Neural progenitor cell (in vitro differentiated cells): ENCODE data around the gene RBM12. TPM values are rescaled to one million over a fixed set of nuclear protein-coding genes. Genes with fewer than 3 reads are reported as not detected.

ENCODE experiments used
- DNase-seq: peaks from one replicate; pipeline ENCODE4 v3.0.0-alpha.2; 2016; ENCODE audit warnings: low spot score
- H2AFZ ChIP-seq: fragments of 200-600 bp; sonication (generic); replicated peaks from 2 replicates; pipeline ENCODE4 v1.6.1; 2016; ENCODE audit warnings: antibody characterized with exemption
- H3F3A ChIP-seq: fragments of 200-600 bp; sonication (generic); 2 replicates; pipeline ENCODE4 v1.6.1; 2016; ENCODE audit warnings: antibody characterized with exemption, low read depth
- H3K27ac ChIP-seq: fragments of 200-600 bp; sonication (generic); 2 replicates; pipeline ENCODE4 v1.5.1; 2016; ENCODE audit warnings: mild to moderate bottlenecking
- H3K27me3 ChIP-seq: fragments of 200-600 bp; sonication (generic); 2 replicates; pipeline ENCODE4 v1.6.1; 2016; ENCODE audit warnings: mild to moderate bottlenecking, moderate library complexity
- H3K36me3 ChIP-seq: fragments of 200-600 bp; sonication (generic); 2 replicates; pipeline ENCODE4 v1.5.1; 2016
- H3K4me1 ChIP-seq: fragments of 200-600 bp; sonication (generic); 2 replicates; pipeline ENCODE4 v1.6.1; 2016; ENCODE audit warnings: mixed run types
- H3K4me2 ChIP-seq: fragments of 200-600 bp; sonication (generic); 2 replicates; pipeline ENCODE4 v1.6.1; 2016
- H3K4me3 ChIP-seq: fragments of 200-600 bp; sonication (generic); 2 replicates; pipeline ENCODE4 v1.5.1; 2016
- H3K79me2 ChIP-seq: fragments of 200-600 bp; sonication (generic); 2 replicates; pipeline ENCODE4 v1.6.1; 2016; ENCODE audit warnings: low read depth
- H3K9ac ChIP-seq: fragments of 200-600 bp; sonication (generic); 2 replicates; pipeline ENCODE4 v1.6.1; 2016
- H3K9me3 ChIP-seq: fragments of 200-600 bp; sonication (generic); 2 replicates; pipeline ENCODE4 v1.5.1; 2016; ENCODE audit warnings: low read depth
- H4K20me1 ChIP-seq: fragments of 200-600 bp; sonication (generic); 2 replicates; pipeline ENCODE4 v1.6.1; 2016; ENCODE audit warnings: low read depth
- H3K27ac Mint-ChIP-seq: 3 replicates; pipeline ENCODE4 v1.8.0; 2021; ENCODE audit warnings: mixed read lengths
- H3K27me3 Mint-ChIP-seq: 2 replicates; pipeline ENCODE4 v1.8.0; 2022; ENCODE audit warnings: low read depth, mild to moderate bottlenecking, inconsistent platforms, moderate library complexity, mixed read lengths; ENCODE audit not compliant: insufficient read depth
- H3K36me3 Mint-ChIP-seq: 3 replicates; pipeline ENCODE4 v1.8.0; 2021; ENCODE audit warnings: mixed read lengths
- H3K4me1 Mint-ChIP-seq: 3 replicates; pipeline ENCODE4 v1.8.0; 2021; ENCODE audit warnings: mixed read lengths
- H3K4me3 Mint-ChIP-seq: 3 replicates; pipeline ENCODE4 v1.8.0; 2021; ENCODE audit warnings: mild to moderate bottlenecking, moderate library complexity, mixed read lengths
- H3K9me3 Mint-ChIP-seq: 3 replicates; pipeline ENCODE4 v1.8.0; 2020; ENCODE audit warnings: mixed read lengths
- EZH2 ChIP-seq: fragments of 200-600 bp; sonication (generic); IDR thresholded peaks from 2 replicates; pipeline ENCODE4 v1.6.1; 2017; ENCODE audit warnings: antibody characterized with exemption, mild to moderate bottlenecking, moderate library complexity
- EZH2phosphoT487 ChIP-seq: fragments of 200-600 bp; sonication (generic); IDR thresholded peaks from 2 replicates; pipeline ENCODE4 v1.6.1; 2017; ENCODE audit warnings: antibody characterized with exemption
- total RNA-seq: library from RNA; depleted of rRNA; stranded (reverse); fragments of >200 nt; gene quantifications from 2 replicates; pipeline ENCODE4 v1.2.3, GENCODE V29; 2015; ENCODE audit warnings: low replicate concordance
- TF ChIP-seq, protein P1 (sequence below): fragments of 200-600 bp; sonication (generic); IDR thresholded peaks from 2 replicates; pipeline ENCODE4 v1.5.1; 2017; ENCODE audit warnings: antibody characterized with exemption, mild to moderate bottlenecking

The RBM12 gene
- total RNA-seq, 1 donor from 2014 or later = 112 TPM

DNA sequence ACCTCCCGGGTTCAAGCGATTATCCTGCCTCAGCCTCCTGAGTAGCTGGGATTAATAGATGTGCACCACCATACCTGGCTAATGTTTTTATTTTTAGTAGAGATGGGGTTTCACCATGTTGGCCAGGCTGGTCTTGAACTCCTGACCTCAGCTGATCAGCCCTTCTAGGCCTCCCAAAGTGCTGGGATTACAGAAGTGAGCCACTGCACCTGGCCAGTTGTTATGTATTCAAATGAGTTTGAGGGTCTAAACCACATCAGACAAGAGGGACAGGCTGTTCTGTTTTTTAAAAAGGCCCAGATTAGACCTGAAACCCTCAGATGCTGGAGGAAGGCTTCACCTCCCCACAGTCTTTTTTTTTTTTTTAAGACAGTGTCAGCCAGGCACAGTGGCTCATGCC, 53.2 kb downstream of the RBM12 start:
- no peak overlapping the region for H3K27ac ChIP-seq
- DNase-seq = no peak
- H3K27ac Mint-ChIP-seq = no peak overlapping the region
- peaks cover 3% of the 10 kb centered on the region for H3K4me1 Mint-ChIP-seq
- H3K4me2 ChIP-seq = no peak overlapping the region
- H3K27me3 Mint-ChIP-seq = peaks cover 11% of the 10 kb centered on the region
- H3K4me3 ChIP-seq = no peak overlapping the region
- H3K27me3 ChIP-seq = peaks cover 4% of the 10 kb centered on the region
- no peaks in the 10 kb centered on the region for H3K9me3 ChIP-seq
- no peak overlapping the region for H2AFZ ChIP-seq
- no peak overlapping the region for H3K9ac ChIP-seq
- TF ChIP-seq EZH2 (no peak), EZH2phosphoT487 (no peak)
- TF ChIP-seq, protein P1, sequence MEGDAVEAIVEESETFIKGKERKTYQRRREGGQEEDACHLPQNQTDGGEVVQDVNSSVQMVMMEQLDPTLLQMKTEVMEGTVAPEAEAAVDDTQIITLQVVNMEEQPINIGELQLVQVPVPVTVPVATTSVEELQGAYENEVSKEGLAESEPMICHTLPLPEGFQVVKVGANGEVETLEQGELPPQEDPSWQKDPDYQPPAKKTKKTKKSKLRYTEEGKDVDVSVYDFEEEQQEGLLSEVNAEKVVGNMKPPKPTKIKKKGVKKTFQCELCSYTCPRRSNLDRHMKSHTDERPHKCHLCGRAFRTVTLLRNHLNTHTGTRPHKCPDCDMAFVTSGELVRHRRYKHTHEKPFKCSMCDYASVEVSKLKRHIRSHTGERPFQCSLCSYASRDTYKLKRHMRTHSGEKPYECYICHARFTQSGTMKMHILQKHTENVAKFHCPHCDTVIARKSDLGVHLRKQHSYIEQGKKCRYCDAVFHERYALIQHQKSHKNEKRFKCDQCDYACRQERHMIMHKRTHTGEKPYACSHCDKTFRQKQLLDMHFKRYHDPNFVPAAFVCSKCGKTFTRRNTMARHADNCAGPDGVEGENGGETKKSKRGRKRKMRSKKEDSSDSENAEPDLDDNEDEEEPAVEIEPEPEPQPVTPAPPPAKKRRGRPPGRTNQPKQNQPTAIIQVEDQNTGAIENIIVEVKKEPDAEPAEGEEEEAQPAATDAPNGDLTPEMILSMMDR = no peak
- no peaks in the 10 kb centered on the region for H3K36me3 Mint-ChIP-seq
- H3K9me3 Mint-ChIP-seq = no peaks in the 10 kb centered on the region
- H3K36me3 ChIP-seq = no peaks in the 10 kb centered on the region
- no peaks in the 10 kb centered on the region for H3K4me1 ChIP-seq
- H3K79me2 ChIP-seq = no peaks in the 10 kb centered on the region
- H4K20me1 ChIP-seq = no peaks in the 10 kb centered on the region
- H3F3A ChIP-seq = peaks cover 11% of the 10 kb centered on the region
- H3K4me3 Mint-ChIP-seq = no peak overlapping the region

DNA sequence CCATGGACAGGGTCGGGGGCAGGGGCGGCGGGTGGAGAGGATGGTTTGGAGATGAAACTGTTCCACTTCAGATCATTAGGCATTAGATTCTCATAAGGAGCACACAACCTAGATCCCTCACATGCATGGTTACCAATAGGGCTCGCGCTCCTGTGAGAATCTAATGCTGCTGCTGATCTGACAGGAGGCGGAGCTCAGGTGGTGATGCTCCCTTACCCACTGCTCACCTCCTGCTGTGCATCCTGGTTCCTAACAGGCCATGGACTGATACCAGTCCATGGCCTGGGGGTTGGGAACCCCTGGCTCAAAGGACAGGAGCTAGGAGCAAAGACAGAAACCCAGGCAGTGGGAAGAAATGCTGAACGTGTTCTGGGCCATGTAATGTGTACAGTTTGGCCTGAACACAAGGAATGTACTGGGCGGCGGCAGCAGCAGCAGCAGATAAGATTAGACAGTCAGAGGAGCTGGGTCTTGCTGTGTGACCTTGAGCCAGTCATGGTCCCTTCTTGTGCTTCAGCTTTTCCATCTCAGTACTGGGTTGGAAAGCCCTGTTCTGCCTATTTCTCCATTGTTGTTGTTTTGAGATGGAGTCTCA, 53.8 kb downstream of the RBM12 start:
- H3K79me2 ChIP-seq = no peaks in the 10 kb centered on the region
- Mint-ChIP-seq H3K9me3 (no peaks in the 10 kb centered on the region), H3K4me1 (peaks cover 3% of the 10 kb centered on the region), H3K36me3 (no peaks in the 10 kb centered on the region), H3K27ac (no peak overlapping the region), H3K27me3 (peaks cover 11% of the 10 kb centered on the region), H3K4me3 (no peak overlapping the region)
- no peak for DNase-seq
- no peaks in the 10 kb centered on the region for H3K36me3 ChIP-seq
- H4K20me1 ChIP-seq = no peaks in the 10 kb centered on the region
- no peak overlapping the region for H3K4me3 ChIP-seq
- no peak overlapping the region for H3K27ac ChIP-seq
- H3K4me2 ChIP-seq = no peak overlapping the region
- H3K27me3 ChIP-seq = peaks cover 4% of the 10 kb centered on the region
- no peaks in the 10 kb centered on the region for H3K9me3 ChIP-seq
- H3K4me1 ChIP-seq = no peaks in the 10 kb centered on the region
- no peak overlapping the region for H2AFZ ChIP-seq
- peaks cover 6% of the 10 kb centered on the region for H3F3A ChIP-seq
- TF ChIP-seq, protein P1 = no peak
- no peak for TF ChIP-seq EZH2
- no peak for TF ChIP-seq EZH2phosphoT487
- no peak overlapping the region for H3K9ac ChIP-seq

DNA sequence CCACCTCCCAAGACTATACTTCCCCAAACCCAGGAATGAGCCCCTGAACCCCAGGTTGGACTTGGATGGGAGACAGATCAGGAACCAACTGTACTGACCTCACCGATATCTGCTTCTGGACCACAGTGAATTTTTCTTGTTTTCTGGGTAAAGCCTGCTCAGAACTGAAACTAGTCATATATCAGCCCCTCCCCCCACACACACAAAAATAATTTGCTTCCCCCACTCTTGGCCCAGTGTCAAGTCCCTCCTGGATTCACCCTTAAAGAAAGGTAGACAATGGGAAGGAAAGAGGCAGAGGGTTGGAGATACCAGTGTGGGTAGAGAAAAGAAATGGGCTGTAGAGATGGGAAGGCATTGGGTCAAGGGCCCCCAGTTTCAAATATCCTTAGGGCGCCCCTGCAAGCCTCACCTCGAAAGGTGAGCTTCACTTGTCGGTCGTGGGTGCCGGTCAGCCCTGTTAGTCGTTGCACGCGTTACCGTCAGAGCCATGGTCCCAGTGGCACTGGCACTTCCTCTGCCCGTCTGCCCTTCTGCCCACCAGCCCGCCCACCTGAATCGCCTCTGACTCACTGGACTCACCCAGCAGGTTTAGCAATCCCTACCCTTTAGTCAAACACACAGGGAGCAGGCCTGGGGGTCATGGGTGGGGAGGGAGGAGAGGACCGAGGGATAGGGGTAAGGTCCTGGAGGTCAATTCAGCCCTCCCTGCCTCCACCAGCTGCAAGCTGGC, 57.5 kb downstream of the RBM12 start:
- no peaks in the 10 kb centered on the region for H3K4me1 ChIP-seq
- H4K20me1 ChIP-seq = peaks cover 4% of the 10 kb centered on the region
- H3K36me3 Mint-ChIP-seq = peaks cover 2% of the 10 kb centered on the region
- H3K79me2 ChIP-seq = no peaks in the 10 kb centered on the region
- no peak overlapping the region for H3K4me3 Mint-ChIP-seq
- no peak overlapping the region for H3K27ac ChIP-seq
- no peak overlapping the region for H3K4me2 ChIP-seq
- no peak overlapping the region for H3K27ac Mint-ChIP-seq
- no peak overlapping the region for H2AFZ ChIP-seq
- DNase-seq = no peak
- H3K4me1 Mint-ChIP-seq = peaks cover 2% of the 10 kb centered on the region
- no peaks in the 10 kb centered on the region for H3F3A ChIP-seq
- peaks cover 9% of the 10 kb centered on the region for H3K27me3 Mint-ChIP-seq
- no peaks in the 10 kb centered on the region for H3K36me3 ChIP-seq
- H3K9me3 ChIP-seq = no peaks in the 10 kb centered on the region
- peaks cover 3% of the 10 kb centered on the region for H3K9me3 Mint-ChIP-seq
- no peak overlapping the region for H3K9ac ChIP-seq
- TF ChIP-seq, protein P1 = no peak
- TF ChIP-seq EZH2 = no peak
- no peak for TF ChIP-seq EZH2phosphoT487
- H3K4me3 ChIP-seq = no peak overlapping the region
- peaks cover 18% of the 10 kb centered on the region for H3K27me3 ChIP-seq
